ENCODE data around the gene SUMO2. TPM values are rescaled to one million over a fixed set of nuclear protein-coding genes. Genes with fewer than 3 reads are reported as not detected.
A peak's percentile ranks its signal among the peaks of the same experiment; 100 is the strongest.

Gene SUMO2
- total and polyA plus RNA-seq, 2 of the 13 experiments (the other 11 are each of a cell fraction or from before 2014, with no cell fraction given), result 337 to 553 TPM

DNA sequence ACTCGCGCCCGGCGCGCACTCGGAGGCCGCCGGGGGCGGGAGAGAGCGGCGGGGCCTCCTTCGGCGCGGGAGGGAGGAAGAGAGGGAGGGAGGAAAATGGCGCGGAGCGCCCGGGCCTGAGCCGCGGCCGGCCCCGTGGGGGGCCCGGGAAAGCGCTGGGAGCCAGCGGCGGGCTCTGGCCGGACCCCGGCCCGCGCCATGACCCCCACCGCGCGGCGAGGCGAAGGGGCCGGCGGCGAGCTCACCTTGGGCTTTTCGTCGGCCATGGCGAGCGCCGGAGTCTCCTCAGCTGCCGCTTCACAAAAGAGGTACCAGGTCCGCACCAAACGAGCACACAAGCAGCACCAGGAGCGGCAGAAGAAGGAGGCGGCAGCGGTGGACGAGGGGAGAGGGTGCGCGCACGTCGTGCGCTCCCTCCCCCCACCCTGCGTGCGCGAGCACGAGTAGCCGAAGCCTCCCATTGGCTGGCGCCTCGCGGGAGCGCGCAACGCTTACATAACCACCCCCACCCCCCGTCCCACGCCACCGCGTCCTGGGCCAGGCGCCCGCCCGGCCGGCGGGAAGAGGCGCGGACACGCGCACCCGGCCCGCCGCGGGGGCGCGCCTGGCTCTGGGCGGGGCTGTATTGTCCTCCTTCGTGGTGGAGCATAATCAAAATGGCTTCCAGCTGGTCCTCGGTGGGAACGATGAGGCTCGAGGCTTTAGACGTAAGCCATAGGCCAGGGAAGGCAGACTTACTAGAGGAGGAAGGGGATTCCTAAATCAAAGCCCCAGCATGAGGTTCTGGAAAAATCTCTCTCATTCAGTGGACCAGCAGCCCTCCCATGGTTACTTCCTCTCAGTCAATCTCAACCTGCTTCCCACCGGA lies at the start of gene SUMO2 (continued):
- TF ChIP-seq, protein P1, sequence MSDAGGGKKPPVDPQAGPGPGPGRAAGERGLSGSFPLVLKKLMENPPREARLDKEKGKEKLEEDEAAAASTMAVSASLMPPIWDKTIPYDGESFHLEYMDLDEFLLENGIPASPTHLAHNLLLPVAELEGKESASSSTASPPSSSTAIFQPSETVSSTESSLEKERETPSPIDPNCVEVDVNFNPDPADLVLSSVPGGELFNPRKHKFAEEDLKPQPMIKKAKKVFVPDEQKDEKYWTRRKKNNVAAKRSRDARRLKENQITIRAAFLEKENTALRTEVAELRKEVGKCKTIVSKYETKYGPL (CRISPR knock-in tag; IDR thresholded peaks at IDR 0.05), result peak; percentile 77
- no peak for TF ChIP-seq NONO (IDR thresholded peaks at IDR 0.05)
- TF ChIP-seq NONO (CRISPR knock-in tag; conservative IDR thresholded peaks at IDR 0.05), result peak; percentile 80
- no peak for TF ChIP-seq SRSF1 (optimal IDR thresholded peaks at IDR 0.05; ENCODE audit: low read depth, low read length)
- 0 out of 2 replicates have a peak, but pooled peaks have one; percentile 20 for TF ChIP-seq TP53 (CRISPR knock-in tag; conservative IDR thresholded peaks at IDR 0.05)
- no peak; the same call in 1 of the 2 replicates for TF ChIP-seq RFXAP (CRISPR knock-in tag; IDR thresholded peaks at IDR 0.05; ENCODE audit: borderline replicate concordance)
- TF ChIP-seq SOX6 (IDR thresholded peaks at IDR 0.05), result no peak
- peak; percentile 14; the same call in 1 of the 2 replicates for TF ChIP-seq SOX6 (CRISPR knock-in tag; IDR thresholded peaks at IDR 0.05)
- TF ChIP-seq, protein P2, sequence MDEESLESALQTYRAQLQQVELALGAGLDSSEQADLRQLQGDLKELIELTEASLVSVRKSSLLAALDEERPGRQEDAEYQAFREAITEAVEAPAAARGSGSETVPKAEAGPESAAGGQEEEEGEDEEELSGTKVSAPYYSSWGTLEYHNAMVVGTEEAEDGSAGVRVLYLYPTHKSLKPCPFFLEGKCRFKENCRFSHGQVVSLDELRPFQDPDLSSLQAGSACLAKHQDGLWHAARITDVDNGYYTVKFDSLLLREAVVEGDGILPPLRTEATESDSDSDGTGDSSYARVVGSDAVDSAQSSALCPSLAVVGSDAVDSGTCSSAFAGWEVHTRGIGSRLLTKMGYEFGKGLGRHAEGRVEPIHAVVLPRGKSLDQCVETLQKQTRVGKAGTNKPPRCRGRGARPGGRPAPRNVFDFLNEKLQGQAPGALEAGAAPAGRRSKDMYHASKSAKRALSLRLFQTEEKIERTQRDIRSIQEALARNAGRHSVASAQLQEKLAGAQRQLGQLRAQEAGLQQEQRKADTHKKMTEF (CRISPR knock-in tag; IDR thresholded peaks at IDR 0.05), result no peak; the same call in 1 of the 2 replicates
- TF ChIP-seq ZNF317 (CRISPR knock-in tag; IDR thresholded peaks at IDR 0.05), result peak; percentile 33; the same call in 1 of the 2 replicates
- peak in 1 of 2 experiments; percentile 44; a peak in 3 of 4 replicates for TF ChIP-seq EP300 (IDR thresholded peaks at IDR 0.05; ENCODE audit: low read depth in 2 of 2, low read length in 2 of 2)
- TF ChIP-seq EP300 (CRISPR knock-in tag; IDR thresholded peaks at IDR 0.05; ENCODE audit: borderline replicate concordance), result 0 out of 2 replicates have a peak, but pooled peaks have one; percentile 39
- no peak; the same call in 1 of the 2 replicates for TF ChIP-seq ZNF33B (CRISPR knock-in tag; IDR thresholded peaks at IDR 0.05)
- TF ChIP-seq RXRB (CRISPR knock-in tag; IDR thresholded peaks at IDR 0.05; ENCODE audit: borderline replicate concordance), result peak; percentile 65
- peak; percentile 34; the same call in 1 of the 2 replicates for TF ChIP-seq CEBPG (CRISPR knock-in tag; IDR thresholded peaks at IDR 0.05)
- TF ChIP-seq HOXA5 (CRISPR knock-in tag; IDR thresholded peaks at IDR 0.05), result peak; percentile 92; the same call in 1 of the 2 replicates
- TF ChIP-seq HOXD1 (CRISPR knock-in tag; IDR thresholded peaks at IDR 0.05), result peak; percentile 51; the same call in 1 of the 2 replicates
- TF ChIP-seq, protein P3, sequence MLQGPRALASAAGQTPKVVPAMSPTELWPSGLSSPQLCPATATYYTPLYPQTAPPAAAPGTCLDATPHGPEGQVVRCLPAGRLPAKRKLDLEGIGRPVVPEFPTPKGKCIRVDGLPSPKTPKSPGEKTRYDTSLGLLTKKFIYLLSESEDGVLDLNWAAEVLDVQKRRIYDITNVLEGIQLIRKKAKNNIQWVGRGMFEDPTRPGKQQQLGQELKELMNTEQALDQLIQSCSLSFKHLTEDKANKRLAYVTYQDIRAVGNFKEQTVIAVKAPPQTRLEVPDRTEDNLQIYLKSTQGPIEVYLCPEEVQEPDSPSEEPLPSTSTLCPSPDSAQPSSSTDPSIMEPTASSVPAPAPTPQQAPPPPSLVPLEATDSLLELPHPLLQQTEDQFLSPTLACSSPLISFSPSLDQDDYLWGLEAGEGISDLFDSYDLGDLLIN (CRISPR knock-in tag; IDR thresholded peaks at IDR 0.05; ENCODE audit: borderline replicate concordance), result peak; percentile 46; the same call in 1 of the 2 replicates
- TF ChIP-seq ZSCAN21 (CRISPR knock-in tag; IDR thresholded peaks at IDR 0.05; ENCODE audit: borderline replicate concordance), result peak; percentile 89
- TF ChIP-seq EED (CRISPR knock-in tag; IDR thresholded peaks at IDR 0.05), result 0 out of 2 replicates have a peak, but pooled peaks have one; percentile 82
- peak; percentile 60; the same call in 1 of the 2 replicates for TF ChIP-seq GABPB1 (CRISPR knock-in tag; IDR thresholded peaks at IDR 0.05)
- peak; percentile 13 for TF ChIP-seq TAF15 (IDR thresholded peaks at IDR 0.05; ENCODE audit: low read depth, low read length, poor library complexity, severe bottlenecking)
- peak; percentile 91 for TF ChIP-seq KDM5A (IDR thresholded peaks at IDR 0.05; ENCODE audit: borderline replicate concordance, low read length)
- no peak for TF ChIP-seq ZNF207 (IDR thresholded peaks at IDR 0.05; ENCODE audit: borderline replicate concordance)
- TF ChIP-seq POLR2A (IDR thresholded peaks at IDR 0.05; ENCODE audit: insufficient read depth in 1 of 2, low read depth in 2 of 2, low read length in 2 of 2), result peak; percentile 76 to 82
- TF ChIP-seq, protein P4, sequence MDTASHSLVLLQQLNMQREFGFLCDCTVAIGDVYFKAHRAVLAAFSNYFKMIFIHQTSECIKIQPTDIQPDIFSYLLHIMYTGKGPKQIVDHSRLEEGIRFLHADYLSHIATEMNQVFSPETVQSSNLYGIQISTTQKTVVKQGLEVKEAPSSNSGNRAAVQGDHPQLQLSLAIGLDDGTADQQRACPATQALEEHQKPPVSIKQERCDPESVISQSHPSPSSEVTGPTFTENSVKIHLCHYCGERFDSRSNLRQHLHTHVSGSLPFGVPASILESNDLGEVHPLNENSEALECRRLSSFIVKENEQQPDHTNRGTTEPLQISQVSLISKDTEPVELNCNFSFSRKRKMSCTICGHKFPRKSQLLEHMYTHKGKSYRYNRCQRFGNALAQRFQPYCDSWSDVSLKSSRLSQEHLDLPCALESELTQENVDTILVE (CRISPR knock-in tag; IDR thresholded peaks at IDR 0.05), result peak; percentile 67; the same call in 1 of the 2 replicates
- peak; percentile 96 for TF ChIP-seq SALL2 (CRISPR knock-in tag; IDR thresholded peaks at IDR 0.05)

All from HepG2 (cell line).